ENCODE measurements around the gene EVPLL.

- TF ChIP-seq CTCF (IDR thresholded peaks at IDR 0.05; ENCODE audit: low read depth, low read length) (no peak), EZH2phosphoT487 (IDR thresholded peaks at IDR 0.05; ENCODE audit: low read depth) (no peak)
Measured at GRCh38 chr17:18331879-18332278, 45.7 kb upstream of the EVPLL start.

All from OCI-LY3 (cell line).